Measurements from ENCODE around the gene ATXN7L3.
"Not testable (repeated sequence)": the region's sequence is repeated elsewhere in the genome, so short reads cannot be mapped to it uniquely, and the experiment has no call there.

The ATXN7L3 gene

DNA sequence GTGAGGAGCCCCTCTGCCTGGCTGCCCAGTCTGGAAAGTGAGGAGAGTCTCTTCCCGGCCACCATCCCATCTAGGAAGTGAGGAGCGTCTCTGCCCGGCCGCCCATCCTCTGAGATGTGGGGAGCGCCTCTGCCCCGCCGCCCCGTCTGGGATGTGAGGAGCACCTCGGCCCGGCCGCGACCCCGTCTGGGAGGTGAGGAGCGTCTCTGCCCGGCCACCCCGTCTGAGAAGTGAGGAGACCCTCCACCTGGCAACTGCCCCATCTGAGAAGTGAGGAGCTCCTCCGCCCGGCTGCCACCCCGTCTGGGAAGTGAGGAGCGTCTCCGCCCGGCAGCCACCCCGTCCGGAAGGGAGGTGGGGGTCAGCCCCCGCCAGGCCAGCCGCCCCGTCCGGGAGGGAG, 38.2 kb upstream of the ATXN7L3 start:
- H4K12ac ChIP-seq (ENCODE audit: low read depth, low read length); H3K27ac ChIP-seq (ENCODE audit: low read depth, low read length); H2AFZ ChIP-seq (ENCODE audit: insufficient read depth, low read length, poor library complexity); H3K23ac ChIP-seq (ENCODE audit: low read length); H3K4ac ChIP-seq (ENCODE audit: low read depth, low read length); H4K8ac ChIP-seq (ENCODE audit: low read depth, low read length); H3K36me3 ChIP-seq (ENCODE audit: control insufficient read depth in 1 of 2, insufficient read depth in 2 of 2, low read length in 2 of 2); H3K79me1 ChIP-seq (ENCODE audit: low read length); H3K27me3 ChIP-seq (ENCODE audit: insufficient read depth, low read length); H2BK120ac ChIP-seq (ENCODE audit: insufficient read depth, low read length, poor library complexity); H3K9me3 ChIP-seq (ENCODE audit: insufficient read depth, low read depth, low read length); H3K4me2 ChIP-seq (ENCODE audit: low read length); H4K91ac ChIP-seq (ENCODE audit: low read depth, low read length); H2BK12ac ChIP-seq (ENCODE audit: low read length); H3K4me1 ChIP-seq (ENCODE audit: control insufficient read depth in 1 of 2, insufficient read depth in 2 of 2, low read length in 2 of 2); DNase-seq; H3K18ac ChIP-seq (ENCODE audit: low read length); H3K79me2 ChIP-seq (ENCODE audit: control insufficient read depth, insufficient read depth, low read length, poor library complexity); H3K14ac ChIP-seq (ENCODE audit: low read length); H3K9ac ChIP-seq (ENCODE audit: low read length); H3K4me3 ChIP-seq (ENCODE audit: low read depth, low read length); H2AK5ac ChIP-seq (ENCODE audit: low read length); H2BK5ac ChIP-seq (ENCODE audit: low read depth, low read length, poor library complexity): not testable (repeated sequence)
- WGBS (ENCODE audit: extremely low coverage, insufficient coverage, insufficient read length): no CpG with 5 or more reads among the region's 28 CpGs

DNA sequence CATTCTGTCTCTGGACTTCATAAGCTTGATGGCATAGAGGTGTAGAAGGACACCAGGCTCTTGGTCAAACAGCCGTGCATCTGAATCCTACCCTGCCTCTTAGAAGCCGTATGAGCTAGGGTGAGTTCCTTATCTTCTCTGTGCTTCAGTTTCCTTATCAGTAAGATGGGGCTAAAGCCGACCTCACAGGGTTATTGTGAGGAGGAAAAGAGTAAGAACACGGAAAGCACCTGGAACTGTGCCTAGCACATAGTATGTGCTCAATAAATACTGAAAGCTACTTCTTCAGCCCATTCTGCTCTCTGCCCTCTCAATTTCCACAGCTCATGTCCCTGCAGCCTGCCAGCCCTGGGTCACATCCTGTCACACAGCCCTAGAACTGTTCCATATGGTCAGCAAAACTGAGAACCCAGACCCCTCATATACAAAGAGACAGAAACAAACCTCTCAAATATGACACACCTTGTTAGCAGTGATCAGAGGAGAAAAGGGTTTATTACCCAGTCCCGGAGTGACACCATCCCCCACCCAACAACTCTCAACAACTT, 36.8 kb upstream of the ATXN7L3 start:
- Histone ChIP-seq H3K79me1 (ENCODE audit: low read length) (no peaks in the 10 kb centered on the region), H2BK120ac (ENCODE audit: insufficient read depth, low read length, poor library complexity) (no peak overlapping the region), H2BK5ac (ENCODE audit: low read depth, low read length, poor library complexity) (no peak overlapping the region), H3K4ac (ENCODE audit: low read depth, low read length) (no peak overlapping the region), H3K27me3 (ENCODE audit: insufficient read depth, low read length) (no peaks in the 10 kb centered on the region), H2BK12ac (ENCODE audit: low read length) (no peak overlapping the region), H4K91ac (ENCODE audit: low read depth, low read length) (no peak overlapping the region), H3K79me2 (ENCODE audit: control insufficient read depth, insufficient read depth, low read length, poor library complexity) (no peaks in the 10 kb centered on the region), H3K9me3 (ENCODE audit: insufficient read depth, low read depth, low read length) (no peaks in the 10 kb centered on the region), H3K4me1 (ENCODE audit: control insufficient read depth in 1 of 2, insufficient read depth in 2 of 2, low read length in 2 of 2) (no peaks in the 10 kb centered on the region), H3K14ac (ENCODE audit: low read length) (no peak overlapping the region), H4K12ac (ENCODE audit: low read depth, low read length) (no peak overlapping the region), H4K8ac (ENCODE audit: low read depth, low read length) (no peak overlapping the region), H2AK5ac (ENCODE audit: low read length) (no peak overlapping the region), H2AFZ (ENCODE audit: insufficient read depth, low read length, poor library complexity) (no peak overlapping the region), H3K4me3 (ENCODE audit: low read depth, low read length) (no peak overlapping the region), H3K4me2 (ENCODE audit: low read length) (no peak overlapping the region), H3K27ac (ENCODE audit: low read depth, low read length) (no peak overlapping the region), H3K9ac (ENCODE audit: low read length) (no peak overlapping the region), H3K23ac (ENCODE audit: low read length) (no peak overlapping the region), H3K18ac (ENCODE audit: low read length) (no peak overlapping the region), H3K36me3 (ENCODE audit: control insufficient read depth in 1 of 2, insufficient read depth in 2 of 2, low read length in 2 of 2) (no peaks in the 10 kb centered on the region)
- DNase-seq: no peak
- WGBS (ENCODE audit: extremely low coverage, insufficient coverage, insufficient read length): no CpG with 5 or more reads among the region's 5 CpGs

DNA sequence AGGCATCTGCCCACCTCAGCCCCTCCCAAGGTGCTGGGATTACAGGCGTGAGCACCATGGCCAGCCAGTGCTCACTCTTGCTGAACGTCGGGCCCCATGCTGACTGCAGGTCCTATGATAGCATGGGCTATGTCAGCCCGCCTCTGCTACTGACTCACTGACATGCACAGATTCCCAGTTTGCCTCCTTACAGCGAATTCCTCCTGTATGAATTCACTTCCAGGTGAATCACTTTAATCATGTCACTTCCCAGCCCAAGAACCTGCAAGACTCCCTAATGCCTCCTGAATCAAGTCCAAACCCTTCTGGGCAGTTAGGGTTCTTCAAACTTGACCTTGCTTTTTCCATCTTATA, 35.9 kb upstream of the ATXN7L3 start:
- Histone ChIP-seq H3K4me1 (ENCODE audit: control insufficient read depth in 1 of 2, insufficient read depth in 2 of 2, low read length in 2 of 2) (no peaks in the 10 kb centered on the region), H2BK120ac (ENCODE audit: insufficient read depth, low read length, poor library complexity) (no peak overlapping the region)

DNA sequence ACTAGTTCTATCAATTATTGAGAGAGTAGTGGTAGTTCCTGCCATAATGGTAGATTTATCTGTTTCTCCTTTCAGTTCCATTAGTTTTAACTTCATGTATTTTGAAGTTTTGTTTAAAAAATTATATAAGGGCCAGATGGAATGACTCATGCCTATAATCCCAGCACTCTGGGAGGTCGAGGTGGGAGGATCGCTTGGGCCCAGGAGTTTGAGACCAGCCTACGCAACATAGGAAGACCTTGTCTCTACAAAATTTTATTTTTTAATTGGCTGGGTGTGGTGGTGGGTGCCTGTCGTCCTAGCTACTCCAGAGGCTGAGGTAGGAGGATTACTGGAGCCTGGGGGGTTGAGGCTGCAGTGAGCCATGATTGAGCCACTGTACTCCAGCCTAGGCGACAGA, 33.9 kb upstream of the ATXN7L3 start:
- Histone ChIP-seq H4K8ac (ENCODE audit: low read depth, low read length) (no peak overlapping the region), H2BK5ac (ENCODE audit: low read depth, low read length, poor library complexity) (no peak overlapping the region), H3K9me3 (ENCODE audit: insufficient read depth, low read depth, low read length) (no peaks in the 10 kb centered on the region), H4K12ac (ENCODE audit: low read depth, low read length) (no peak overlapping the region), H3K36me3 (ENCODE audit: control insufficient read depth in 1 of 2, insufficient read depth in 2 of 2, low read length in 2 of 2) (no peaks in the 10 kb centered on the region), H3K27ac (ENCODE audit: low read depth, low read length) (no peak overlapping the region), H3K79me2 (ENCODE audit: control insufficient read depth, insufficient read depth, low read length, poor library complexity) (no peaks in the 10 kb centered on the region), H3K4ac (ENCODE audit: low read depth, low read length) (no peak overlapping the region), H3K4me2 (ENCODE audit: low read length) (no peak overlapping the region), H2AFZ (ENCODE audit: insufficient read depth, low read length, poor library complexity) (no peak overlapping the region), H4K91ac (ENCODE audit: low read depth, low read length) (no peak overlapping the region), H3K4me1 (ENCODE audit: control insufficient read depth in 1 of 2, insufficient read depth in 2 of 2, low read length in 2 of 2) (no peaks in the 10 kb centered on the region), H3K4me3 (ENCODE audit: low read depth, low read length) (no peak overlapping the region), H2AK5ac (ENCODE audit: low read length) (no peak overlapping the region), H3K27me3 (ENCODE audit: insufficient read depth, low read length) (no peaks in the 10 kb centered on the region), H3K79me1 (ENCODE audit: low read length) (no peaks in the 10 kb centered on the region), H2BK120ac (ENCODE audit: insufficient read depth, low read length, poor library complexity) (no peak overlapping the region), H2BK12ac (ENCODE audit: low read length) (no peak overlapping the region), H3K14ac (ENCODE audit: low read length) (no peak overlapping the region), H3K9ac (ENCODE audit: low read length) (no peak overlapping the region), H3K18ac (ENCODE audit: low read length) (no peak overlapping the region), H3K23ac (ENCODE audit: low read length) (no peak overlapping the region)
- WGBS (ENCODE audit: extremely low coverage, insufficient coverage, insufficient read length): no CpG with 5 or more reads among the region's 5 CpGs
- no peak for DNase-seq

More for the DNA sequence above, 35.9 kb upstream of the ATXN7L3 start:
- H2BK5ac ChIP-seq (ENCODE audit: low read depth, low read length, poor library complexity): no peak overlapping the region
- no peak overlapping the region for H2AK5ac ChIP-seq (ENCODE audit: low read length)
- H3K4me2 ChIP-seq (ENCODE audit: low read length): no peak overlapping the region
- no peak overlapping the region for H3K23ac ChIP-seq (ENCODE audit: low read length)
- H4K8ac ChIP-seq (ENCODE audit: low read depth, low read length): no peak overlapping the region
- no peaks in the 10 kb centered on the region for H3K79me2 ChIP-seq (ENCODE audit: control insufficient read depth, insufficient read depth, low read length, poor library complexity)
- H4K91ac ChIP-seq (ENCODE audit: low read depth, low read length): no peak overlapping the region
- no peaks in the 10 kb centered on the region for H3K36me3 ChIP-seq (ENCODE audit: control insufficient read depth in 1 of 2, insufficient read depth in 2 of 2, low read length in 2 of 2)
- H4K12ac ChIP-seq (ENCODE audit: low read depth, low read length): no peak overlapping the region
- no peak overlapping the region for H3K4me3 ChIP-seq (ENCODE audit: low read depth, low read length)
- H3K27me3 ChIP-seq (ENCODE audit: insufficient read depth, low read length): no peaks in the 10 kb centered on the region
- H2AFZ ChIP-seq (ENCODE audit: insufficient read depth, low read length, poor library complexity): no peak overlapping the region
- no peak overlapping the region for H3K9ac ChIP-seq (ENCODE audit: low read length)
- no peak overlapping the region for H3K18ac ChIP-seq (ENCODE audit: low read length)
- H3K79me1 ChIP-seq (ENCODE audit: low read length): no peaks in the 10 kb centered on the region
- H3K4ac ChIP-seq (ENCODE audit: low read depth, low read length): no peak overlapping the region
- H3K14ac ChIP-seq (ENCODE audit: low read length): no peak overlapping the region
- H3K9me3 ChIP-seq (ENCODE audit: insufficient read depth, low read depth, low read length): no peaks in the 10 kb centered on the region
- no peak overlapping the region for H3K27ac ChIP-seq (ENCODE audit: low read depth, low read length)
- WGBS (ENCODE audit: extremely low coverage, insufficient coverage, insufficient read length): no CpG with 5 or more reads among the region's 5 CpGs
- H2BK12ac ChIP-seq (ENCODE audit: low read length): no peak overlapping the region
- peak; percentile 86 to 88 for DNase-seq
